ENCODE measurements around the gene CHD9NB. TPM values are rescaled to one million over a fixed set of nuclear protein-coding genes. Genes with fewer than 3 reads are reported as not detected.
A peak's percentile ranks its signal among the peaks of the same experiment; 100 is the strongest.

The CHD9NB gene
- total and polyA plus RNA-seq, 10 of the 15 experiments (the other 5 are each of a cell fraction or from before 2014, with no cell fraction given) = 0.14 to 1.6 (median 0.73) TPM

DNA sequence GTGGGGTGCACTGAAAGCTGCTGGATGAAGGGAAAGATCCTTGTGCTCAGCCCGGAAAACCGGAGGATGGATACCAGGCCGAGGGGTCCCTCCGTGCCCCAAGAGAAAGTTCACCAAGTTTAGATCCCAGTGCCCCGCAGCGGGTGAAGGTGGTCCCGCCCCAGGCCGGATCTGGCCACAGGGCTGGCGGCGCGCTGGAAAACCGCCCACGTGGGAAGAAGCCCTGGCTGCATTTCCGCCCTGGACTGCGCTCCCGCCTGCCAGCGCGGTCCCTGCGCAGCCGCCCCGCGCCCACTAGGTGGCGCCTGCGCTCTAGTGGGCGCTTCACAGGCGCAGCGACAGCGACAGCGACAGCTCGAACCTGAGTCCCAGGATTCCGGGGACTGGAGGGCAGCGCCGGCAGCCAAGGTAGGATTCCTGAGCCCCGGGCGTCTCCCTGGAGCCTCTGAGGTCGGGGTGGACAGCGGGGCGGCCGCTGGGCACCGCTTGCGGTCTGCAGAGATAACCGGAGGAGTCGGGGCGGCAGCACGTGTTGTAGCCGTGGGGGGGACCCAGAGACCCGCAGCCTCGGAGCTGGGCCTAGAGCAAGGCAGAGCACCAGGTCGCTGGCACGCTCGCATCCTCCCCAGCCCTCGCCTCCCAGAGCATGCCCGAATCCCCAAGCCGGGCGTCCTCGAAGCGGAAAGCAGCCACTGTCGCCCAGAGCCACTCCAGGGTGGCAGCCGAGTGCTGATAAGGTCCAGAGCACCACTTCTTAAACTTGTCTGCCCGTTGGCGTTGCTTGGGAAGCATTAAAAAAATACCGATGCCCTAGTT is 2.2 kb upstream of the CHD9NB start, which contains the start of gene CHD9:
Gene CHD9 (plus strand): TSS at position 322 of the 816 bp plus-strand sequence. CDS start 101,099 bp downstream, outside the sequence.
- intact Hi-C loops (cut with micrococcal nuclease; ENCODE audit: unreplicated experiment) (loop anchor here (1.0 to 10.0 kb wide), 5 partner anchors 57 to 230 kb away; no protein-coding TSS in a partner anchor), in situ Hi-C loops (cut with MboI) (loop anchor here (5.0 kb wide), 1 partner anchor 462 kb away; no protein-coding TSS in a partner anchor)
- no TSS peak for BruUV-seq (replicated peaks)
- Histone ChIP-seq H3K27ac (ENCODE audit: control insufficient read depth, insufficient read depth) (peak within 1 kb of the TSS; percentile 74), H3K4me2 (ENCODE audit: control insufficient read depth, insufficient read depth) (peak within 1 kb of the TSS; percentile 90), H3K9ac (ENCODE audit: control insufficient read depth, insufficient read depth, low read length) (peak within 1 kb of the TSS; percentile 68), H3K9me3 (replicated peaks; ENCODE audit: control insufficient read depth, insufficient read depth, low read length) (no peaks in the 10 kb centered on the region), H3K4me3 (peak within 1 kb of the TSS; percentile 94), H3K36me3 (ENCODE audit: control insufficient read depth in 2 of 2, insufficient read depth in 2 of 2, low read length in 1 of 2) (no peaks in the 10 kb centered on the region), H3K79me2 (ENCODE audit: control insufficient read depth, insufficient read depth, low read length) (peaks cover 49% of the 10 kb centered on the region), H3K27me3 (replicated peaks in 1 of 2; ENCODE audit: control insufficient read depth in 2 of 2, insufficient read depth in 2 of 2, low read length in 1 of 2) (no peaks in the 10 kb centered on the region), H4K20me1 (ENCODE audit: control insufficient read depth, insufficient read depth) (no peaks in the 10 kb centered on the region), H3K4me1 (ENCODE audit: control insufficient read depth, insufficient read depth, low read length) (peaks cover 22% of the 10 kb centered on the region), H2AFZ (ENCODE audit: control insufficient read depth, low read depth, low read length) (peak within 1 kb of the TSS; percentile 58)
- WGBS (ENCODE audit: insufficient coverage, insufficient replicate concordance, low lambda C conversion rate, missing lambda C conversion rate) = under 1% methylated on average over 62 of the region's 62 CpGs
- peak; percentile 81 for ATAC-seq
- CTCF ChIA-PET = interaction anchor here (0.6 to 4.9 kb wide), 28 partner anchors 35 to 496 kb away, joined by 3 to 70 read pairs (median 6); no protein-coding TSS in a partner anchor
- FAIRE-seq = no peak
- RAD21 ChIA-PET (ENCODE audit: unreplicated experiment) = interaction anchor here (1.0 to 7.4 kb wide), 24 partner anchors 12 to 449 kb away, joined by 3 to 107 read pairs (median 7); no protein-coding TSS in a partner anchor
- SMC1A ChIA-PET (ENCODE audit: uncharacterized antibody, unreplicated experiment) = interaction anchor here (0.8 to 19.1 kb wide), 22 partner anchors 13 to 451 kb away, joined by 3 to 270 read pairs (median 6); no protein-coding TSS in a partner anchor
- DNase-seq (ENCODE audit: low read depth, low spot score) = peak; percentile 56
- POLR2A ChIA-PET = interaction anchor here (1.2 to 12.5 kb wide), 8 partner anchors 10 to 165 kb away, joined by 4 to 142 read pairs (median 7); no protein-coding TSS in a partner anchor
- TF ChIP-seq CREM (IDR thresholded peaks at IDR 0.05; ENCODE audit: low read depth) (no peak; the same call in 1 of the 2 replicates), NR2F1 (conservative IDR thresholded peaks at IDR 0.05) (peak; percentile 73), SMAD1 (IDR thresholded peaks at IDR 0.05; ENCODE audit: low read depth, partially characterized antibody) (no peak), YY1 (IDR thresholded peaks at IDR 0.05; ENCODE audit: low read depth, low read length) (peak; percentile 74), SP1 (IDR thresholded peaks at IDR 0.05; ENCODE audit: low read depth, low read length) (no peak), WRNIP1 (IDR thresholded peaks at IDR 0.05; ENCODE audit: borderline replicate concordance, low read depth, low read length) (no peak), YBX1 (IDR thresholded peaks at IDR 0.05) (no peak), SMC3 (IDR thresholded peaks at IDR 0.05; ENCODE audit: borderline replicate concordance, low read length) (peak; percentile 90), SMARCA5 (IDR thresholded peaks at IDR 0.05) (peak; percentile 95), BACH1 (IDR thresholded peaks at IDR 0.05; ENCODE audit: borderline replicate concordance) (0 out of 2 replicates have a peak, but pooled peaks have one; percentile 40), BHLHE40 (IDR thresholded peaks at IDR 0.05; ENCODE audit: borderline replicate concordance in 1 of 2, low read depth in 2 of 2, low read length in 1 of 2) (peak; percentile 81 to 93)
- TF ChIP-seq, protein P1, sequence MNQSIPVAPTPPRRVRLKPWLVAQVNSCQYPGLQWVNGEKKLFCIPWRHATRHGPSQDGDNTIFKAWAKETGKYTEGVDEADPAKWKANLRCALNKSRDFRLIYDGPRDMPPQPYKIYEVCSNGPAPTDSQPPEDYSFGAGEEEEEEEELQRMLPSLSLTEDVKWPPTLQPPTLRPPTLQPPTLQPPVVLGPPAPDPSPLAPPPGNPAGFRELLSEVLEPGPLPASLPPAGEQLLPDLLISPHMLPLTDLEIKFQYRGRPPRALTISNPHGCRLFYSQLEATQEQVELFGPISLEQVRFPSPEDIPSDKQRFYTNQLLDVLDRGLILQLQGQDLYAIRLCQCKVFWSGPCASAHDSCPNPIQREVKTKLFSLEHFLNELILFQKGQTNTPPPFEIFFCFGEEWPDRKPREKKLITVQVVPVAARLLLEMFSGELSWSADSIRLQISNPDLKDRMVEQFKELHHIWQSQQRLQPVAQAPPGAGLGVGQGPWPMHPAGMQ (IDR thresholded peaks at IDR 0.05; ENCODE audit: borderline replicate concordance) = no peak
- TF ChIP-seq, protein P2, sequence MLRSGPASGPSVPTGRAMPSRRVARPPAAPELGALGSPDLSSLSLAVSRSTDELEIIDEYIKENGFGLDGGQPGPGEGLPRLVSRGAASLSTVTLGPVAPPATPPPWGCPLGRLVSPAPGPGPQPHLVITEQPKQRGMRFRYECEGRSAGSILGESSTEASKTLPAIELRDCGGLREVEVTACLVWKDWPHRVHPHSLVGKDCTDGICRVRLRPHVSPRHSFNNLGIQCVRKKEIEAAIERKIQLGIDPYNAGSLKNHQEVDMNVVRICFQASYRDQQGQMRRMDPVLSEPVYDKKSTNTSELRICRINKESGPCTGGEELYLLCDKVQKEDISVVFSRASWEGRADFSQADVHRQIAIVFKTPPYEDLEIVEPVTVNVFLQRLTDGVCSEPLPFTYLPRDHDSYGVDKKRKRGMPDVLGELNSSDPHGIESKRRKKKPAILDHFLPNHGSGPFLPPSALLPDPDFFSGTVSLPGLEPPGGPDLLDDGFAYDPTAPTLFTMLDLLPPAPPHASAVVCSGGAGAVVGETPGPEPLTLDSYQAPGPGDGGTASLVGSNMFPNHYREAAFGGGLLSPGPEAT (IDR thresholded peaks at IDR 0.05; ENCODE audit: low read depth) = peak; percentile 79
- TF ChIP-seq, protein P3, sequence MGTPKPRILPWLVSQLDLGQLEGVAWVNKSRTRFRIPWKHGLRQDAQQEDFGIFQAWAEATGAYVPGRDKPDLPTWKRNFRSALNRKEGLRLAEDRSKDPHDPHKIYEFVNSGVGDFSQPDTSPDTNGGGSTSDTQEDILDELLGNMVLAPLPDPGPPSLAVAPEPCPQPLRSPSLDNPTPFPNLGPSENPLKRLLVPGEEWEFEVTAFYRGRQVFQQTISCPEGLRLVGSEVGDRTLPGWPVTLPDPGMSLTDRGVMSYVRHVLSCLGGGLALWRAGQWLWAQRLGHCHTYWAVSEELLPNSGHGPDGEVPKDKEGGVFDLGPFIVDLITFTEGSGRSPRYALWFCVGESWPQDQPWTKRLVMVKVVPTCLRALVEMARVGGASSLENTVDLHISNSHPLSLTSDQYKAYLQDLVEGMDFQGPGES (IDR thresholded peaks at IDR 0.05) = no peak
- TF ChIP-seq, protein P4, sequence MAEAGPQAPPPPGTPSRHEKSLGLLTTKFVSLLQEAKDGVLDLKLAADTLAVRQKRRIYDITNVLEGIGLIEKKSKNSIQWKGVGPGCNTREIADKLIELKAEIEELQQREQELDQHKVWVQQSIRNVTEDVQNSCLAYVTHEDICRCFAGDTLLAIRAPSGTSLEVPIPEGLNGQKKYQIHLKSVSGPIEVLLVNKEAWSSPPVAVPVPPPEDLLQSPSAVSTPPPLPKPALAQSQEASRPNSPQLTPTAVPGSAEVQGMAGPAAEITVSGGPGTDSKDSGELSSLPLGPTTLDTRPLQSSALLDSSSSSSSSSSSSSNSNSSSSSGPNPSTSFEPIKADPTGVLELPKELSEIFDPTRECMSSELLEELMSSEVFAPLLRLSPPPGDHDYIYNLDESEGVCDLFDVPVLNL (IDR thresholded peaks at IDR 0.05; ENCODE audit: low read depth, low read length) = no peak
- TF ChIP-seq, protein P5, sequence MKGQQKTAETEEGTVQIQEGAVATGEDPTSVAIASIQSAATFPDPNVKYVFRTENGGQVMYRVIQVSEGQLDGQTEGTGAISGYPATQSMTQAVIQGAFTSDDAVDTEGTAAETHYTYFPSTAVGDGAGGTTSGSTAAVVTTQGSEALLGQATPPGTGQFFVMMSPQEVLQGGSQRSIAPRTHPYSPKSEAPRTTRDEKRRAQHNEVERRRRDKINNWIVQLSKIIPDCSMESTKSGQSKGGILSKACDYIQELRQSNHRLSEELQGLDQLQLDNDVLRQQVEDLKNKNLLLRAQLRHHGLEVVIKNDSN (IDR thresholded peaks at IDR 0.05; ENCODE audit: borderline replicate concordance, extremely low read length, insufficient read depth, low read depth, low read length) = peak; percentile 72

Data from GM12878 (cell line).